ENCODE data around the gene MRPS10. TPM values are rescaled to one million over a fixed set of nuclear protein-coding genes. Genes with fewer than 3 reads are reported as not detected.

MRPS10 gene
- total RNA-seq: 37.2 and 48.9 TPM in 2 replicates

GRCh38 chr6:42217519-42218367 lies at the start of gene MRPS10:
TSS of gene MRPS10 (minus strand) at chr6:42217861. CDS start at chr6:42217849, 12 bp downstream.

GRCh38 chr6:42173101-42173500 lies 44.6 kb downstream of the MRPS10 start, which contains the start of gene GUCA1A:
TSS of gene GUCA1A (plus strand) at chr6:42173364. CDS start at chr6:42173614, 250 bp downstream.

Other genes starting within 250 kb of the MRPS10 start
- 22.9 and 28.6 TPM in 2 replicates for gene TAF8, start 167.3 kb downstream of the MRPS10 start, total RNA-seq
- gene C6orf132, start 75.2 kb downstream of the MRPS10 start, total RNA-seq: 0.38 and 0.65 TPM in 2 replicates
- not detected in 2 replicates for gene GUCA1A, start 44.5 kb downstream of the MRPS10 start, total RNA-seq
- gene GUCA1B, start 22.9 kb downstream of the MRPS10 start, total RNA-seq: 0.38 TPM in 1 of 2 replicates, not detected in the other
- under 0.01 and 0.10 TPM in 2 replicates for gene TRERF1, start 234.1 kb upstream of the MRPS10 start, total RNA-seq

All from vein endothelial cell (primary cell).